ENCODE measurements around the gene GRK5. TPM values are rescaled to one million over a fixed set of nuclear protein-coding genes. Genes with fewer than 3 reads are reported as not detected.

Gene GRK5
- polyA plus RNA-seq, 1 donor from 2014 or later: 34.9 TPM

- no peaks in the 10 kb centered on the region for H4K20me1 ChIP-seq (ENCODE audit: insufficient read depth)
- H3K36me3 ChIP-seq (ENCODE audit: insufficient read depth, low read length): no peaks in the 10 kb centered on the region
- no peaks in the 10 kb centered on the region for H3K27me3 ChIP-seq (ENCODE audit: insufficient read depth, low read depth, low read length)
- H2AFZ ChIP-seq (ENCODE audit: low read depth, low read length): no peak overlapping the region
- H3K4me3 ChIP-seq (ENCODE audit: low read length): no peak overlapping the region
- H3K9ac ChIP-seq (ENCODE audit: low read length): no peak overlapping the region
- no peaks in the 10 kb centered on the region for H3K9me2 ChIP-seq (ENCODE audit: insufficient read depth, low read length)
- no peak overlapping the region for H3K27ac ChIP-seq (ENCODE audit: low read length)
- no peaks in the 10 kb centered on the region for H3K79me2 ChIP-seq (replicated peaks; ENCODE audit: insufficient read depth, low read length)
- H3K4me2 ChIP-seq (ENCODE audit: low read length): no peak overlapping the region
- H3K9me3 ChIP-seq (ENCODE audit: low read length): no peaks in the 10 kb centered on the region
- TF ChIP-seq EZH2 (IDR thresholded peaks at IDR 0.05; ENCODE audit: borderline replicate concordance, insufficient read depth, low read length, poor library complexity, severe bottlenecking): no peak
- no peak for TF ChIP-seq CTCF (IDR thresholded peaks at IDR 0.05; ENCODE audit: poor library complexity, severe bottlenecking)
- no peak for TF ChIP-seq SMC3 (conservative IDR thresholded peaks at IDR 0.05; ENCODE audit: poor library complexity)
- no peak for TF ChIP-seq EP300 (conservative IDR thresholded peaks at IDR 0.05; ENCODE audit: poor library complexity, severe bottlenecking)
- TF ChIP-seq RAD21 (conservative IDR thresholded peaks at IDR 0.05): no peak
- TF ChIP-seq REST (IDR thresholded peaks at IDR 0.05; ENCODE audit: borderline replicate concordance): no peak
- TF ChIP-seq MXI1 (conservative IDR thresholded peaks at IDR 0.05; ENCODE audit: poor library complexity, severe bottlenecking): no peak
- no peak for TF ChIP-seq TAF1 (IDR thresholded peaks at IDR 0.05; ENCODE audit: low read depth)
- no peak for TF ChIP-seq POLR2AphosphoS5 (IDR thresholded peaks at IDR 0.05)
- H3F3A ChIP-seq (ENCODE audit: insufficient read depth, low read length, poor library complexity, severe bottlenecking): no peaks in the 10 kb centered on the region
Measured at GRCh38 chr10:119301397-119301796, 94.0 kb downstream of the GRK5 start.

- no peaks in the 10 kb centered on the region for H3K9me2 ChIP-seq (ENCODE audit: insufficient read depth, low read length)
- no peak overlapping the region for H2AFZ ChIP-seq (ENCODE audit: low read depth, low read length)
- no peak overlapping the region for H3K4me3 ChIP-seq (ENCODE audit: low read length)
- TF ChIP-seq SMC3 (conservative IDR thresholded peaks at IDR 0.05; ENCODE audit: poor library complexity): no peak
- no peak for TF ChIP-seq REST (IDR thresholded peaks at IDR 0.05; ENCODE audit: borderline replicate concordance)
- no peak for TF ChIP-seq EZH2 (IDR thresholded peaks at IDR 0.05; ENCODE audit: borderline replicate concordance, insufficient read depth, low read length, poor library complexity, severe bottlenecking)
- no peak for TF ChIP-seq CTCF (IDR thresholded peaks at IDR 0.05; ENCODE audit: poor library complexity, severe bottlenecking)
- no peak for TF ChIP-seq MXI1 (conservative IDR thresholded peaks at IDR 0.05; ENCODE audit: poor library complexity, severe bottlenecking)
- TF ChIP-seq RAD21 (conservative IDR thresholded peaks at IDR 0.05): no peak
- TF ChIP-seq TAF1 (IDR thresholded peaks at IDR 0.05; ENCODE audit: low read depth): no peak
- TF ChIP-seq EP300 (conservative IDR thresholded peaks at IDR 0.05; ENCODE audit: poor library complexity, severe bottlenecking): no peak
- TF ChIP-seq POLR2AphosphoS5 (IDR thresholded peaks at IDR 0.05): no peak
- H3K9me3 ChIP-seq (ENCODE audit: low read length): no peaks in the 10 kb centered on the region
- H3K36me3 ChIP-seq (ENCODE audit: insufficient read depth, low read length): no peaks in the 10 kb centered on the region
- H3K9ac ChIP-seq (ENCODE audit: low read length): no peak overlapping the region
- no peaks in the 10 kb centered on the region for H4K20me1 ChIP-seq (ENCODE audit: insufficient read depth)
- H3K79me2 ChIP-seq (replicated peaks; ENCODE audit: insufficient read depth, low read length): no peaks in the 10 kb centered on the region
- H3K4me2 ChIP-seq (ENCODE audit: low read length): no peak overlapping the region
- H3K27ac ChIP-seq (ENCODE audit: low read length): no peak overlapping the region
- no peaks in the 10 kb centered on the region for H3K27me3 ChIP-seq (ENCODE audit: insufficient read depth, low read depth, low read length)
- H3F3A ChIP-seq (ENCODE audit: insufficient read depth, low read length, poor library complexity, severe bottlenecking): no peaks in the 10 kb centered on the region
Measured at GRCh38 chr10:119302172-119302571, 94.8 kb downstream of the GRK5 start.
